Occipital lobe (tissue), 1 donor: ENCODE results near the gene SCGB1A1. TPM values are rescaled to one million over a fixed set of nuclear protein-coding genes. Genes with fewer than 3 reads are reported as not detected.

ENCODE experiments used
- total RNA-seq: library from RNA; depleted of rRNA; stranded (reverse); fragments of >200 nt; gene quantifications from one replicate; pipeline ENCODE4 v1.2.3, GENCODE V29; 2014

The SCGB1A1 gene
- total RNA-seq, 1 donor from 2014 or later, result not detected

Other genes starting within 250 kb of the SCGB1A1 start
- gene SCGB1D1, start 228.8 kb upstream of the SCGB1A1 start, total RNA-seq, result not detected
- gene SCGB2A1, start 210.4 kb upstream of the SCGB1A1 start, total RNA-seq, result not detected
- not detected for gene SCGB1D2, start 176.8 kb upstream of the SCGB1A1 start, total RNA-seq
- not detected for gene SCGB2A2, start 148.9 kb upstream of the SCGB1A1 start, total RNA-seq
- not detected for gene SCGB1D4, start 120.0 kb upstream of the SCGB1A1 start, total RNA-seq
- gene ASRGL1, start 81.6 kb upstream of the SCGB1A1 start, total RNA-seq, result 23.6 TPM
- gene AHNAK, start 127.8 kb downstream of the SCGB1A1 start, total RNA-seq, result 18.6 TPM
- 1,633 TPM for gene EEF1G, start 154.9 kb downstream of the SCGB1A1 start, total RNA-seq
- gene TUT1, start 172.5 kb downstream of the SCGB1A1 start, total RNA-seq, result 4.5 TPM
- gene MTA2, start 182.8 kb downstream of the SCGB1A1 start, total RNA-seq, result 129 TPM
- 4.5 TPM for gene EML3, start 193.7 kb downstream of the SCGB1A1 start, total RNA-seq
- gene ROM1, start 194.2 kb downstream of the SCGB1A1 start, total RNA-seq, result 3.1 TPM
- 21.4 TPM for gene B3GAT3, start 203.0 kb downstream of the SCGB1A1 start, total RNA-seq
- 61.8 TPM for gene GANAB, start 227.6 kb downstream of the SCGB1A1 start, total RNA-seq
- gene INTS5, start 234.3 kb downstream of the SCGB1A1 start, total RNA-seq, result 20.3 TPM
- 23.7 TPM for gene C11orf98, start 246.2 kb downstream of the SCGB1A1 start, total RNA-seq
- gene CSKMT, start 246.3 kb downstream of the SCGB1A1 start, total RNA-seq, result 11.5 TPM